HG03135 (cell line): ENCODE results near the gene ADAMTS2.

ENCODE experiments used
- ATAC-seq: cut with Tn5 transposase; IDR thresholded peaks from one replicate; pipeline ENCODE4 v1.9.1; 2021; ENCODE audit warnings: mild to moderate bottlenecking, moderate library complexity; ENCODE audit not compliant: unreplicated experiment

The ADAMTS2 gene

GRCh38 chr5:179269781-179270543, 75.3 kb downstream of the ADAMTS2 start:
- ATAC-seq, result no peak

GRCh38 chr5:179268966-179269693, 76.1 kb downstream of the ADAMTS2 start:
- no peak for ATAC-seq

- no peak for ATAC-seq
Observed at GRCh38 chr5:179268399-179268952, 76.8 kb downstream of the ADAMTS2 start.

- ATAC-seq, result no peak
Observed at GRCh38 chr5:179267671-179268083, 77.6 kb downstream of the ADAMTS2 start.

GRCh38 chr5:179267071-179267670, 78.1 kb downstream of the ADAMTS2 start:
- no peak for ATAC-seq

GRCh38 chr5:179266291-179267070, 78.8 kb downstream of the ADAMTS2 start:
- no peak for ATAC-seq

GRCh38 chr5:179265514-179266290, 79.6 kb downstream of the ADAMTS2 start:
- no peak for ATAC-seq

- ATAC-seq, result no peak
Observed at GRCh38 chr5:179264783-179265513, 80.3 kb downstream of the ADAMTS2 start.

- ATAC-seq, result no peak
Observed at GRCh38 chr5:179264053-179264782, 81.0 kb downstream of the ADAMTS2 start.

GRCh38 chr5:179263391-179264052, 81.7 kb downstream of the ADAMTS2 start:
- no peak for ATAC-seq

GRCh38 chr5:179262126-179262920, 82.9 kb downstream of the ADAMTS2 start:
- no peak for ATAC-seq

GRCh38 chr5:179261301-179262125, 83.7 kb downstream of the ADAMTS2 start:
- ATAC-seq, result no peak

GRCh38 chr5:179260324-179261070, 84.8 kb downstream of the ADAMTS2 start:
- ATAC-seq, result no peak

- ATAC-seq, result no peak
Observed at GRCh38 chr5:179259731-179260323, 85.4 kb downstream of the ADAMTS2 start.
